Tongue (tissue), 2 donors: ENCODE data around the gene APPL2. TPM values are rescaled to one million over a fixed set of nuclear protein-coding genes. Genes with fewer than 3 reads are reported as not detected.
"Not testable (repeated sequence)": the region's sequence is repeated elsewhere in the genome, so short reads cannot be mapped to it uniquely, and the experiment has no call there.

Experiments
- DNase-seq: peaks from one replicate; pipeline ENCODE4 v3.0.0-alpha.2; 2015
- total RNA-seq: library from RNA; depleted of rRNA; stranded (reverse); fragments of >200 nt; gene quantifications from one replicate; pipeline ENCODE4 v1.2.3, GENCODE V29; 2014

Gene APPL2
- total RNA-seq, 1 donor from 2014 or later, result 29.8 TPM

GRCh38 chr12:105256011-105256410, 20.0 kb upstream of the APPL2 start:
- no peak for DNase-seq

- no peak for DNase-seq
Observed at GRCh38 chr12:105253866-105254513, 18.0 kb upstream of the APPL2 start.

GRCh38 chr12:105252901-105253300, 16.9 kb upstream of the APPL2 start:
- DNase-seq, result no peak

GRCh38 chr12:105245776-105246427, 9.9 kb upstream of the APPL2 start:
- DNase-seq, result not testable (repeated sequence)

- DNase-seq, result no peak
Observed at GRCh38 chr12:105245291-105245690, 9.3 kb upstream of the APPL2 start.

- DNase-seq, result no peak
Observed at GRCh38 chr12:105240228-105240627, 4.3 kb upstream of the APPL2 start.

GRCh38 chr12:105239304-105239703, 3.3 kb upstream of the APPL2 start:
- no peak for DNase-seq

GRCh38 chr12:105237666-105238065, 1.7 kb upstream of the APPL2 start:
- no peak for DNase-seq

- DNase-seq, result peak; percentile 32
Observed at GRCh38 chr12:105235281-105235731, 668 bp downstream of the APPL2 start.

GRCh38 chr12:105234197-105234596, 1.8 kb downstream of the APPL2 start:
- DNase-seq, result no peak

- no peak for DNase-seq
Observed at GRCh38 chr12:105233041-105233905, 2.7 kb downstream of the APPL2 start.

- no peak for DNase-seq
Observed at GRCh38 chr12:105231396-105231795, 4.6 kb downstream of the APPL2 start.

GRCh38 chr12:105229371-105229770, 6.6 kb downstream of the APPL2 start:
- DNase-seq, result no peak

GRCh38 chr12:105228966-105229365, 7.0 kb downstream of the APPL2 start:
- DNase-seq, result no peak

GRCh38 chr12:105228494-105228893, 7.5 kb downstream of the APPL2 start:
- no peak for DNase-seq

- no peak for DNase-seq
Observed at GRCh38 chr12:105227879-105228278, 8.1 kb downstream of the APPL2 start.

GRCh38 chr12:105226219-105226618, 9.8 kb downstream of the APPL2 start:
- DNase-seq, result peak; percentile 48

- no peak for DNase-seq
Observed at GRCh38 chr12:105225505-105226015, 10.4 kb downstream of the APPL2 start.

GRCh38 chr12:105224399-105224798, 11.6 kb downstream of the APPL2 start:
- no peak for DNase-seq

- no peak for DNase-seq
Observed at GRCh38 chr12:105223884-105224283, 12.1 kb downstream of the APPL2 start.

- no peak for DNase-seq
Observed at GRCh38 chr12:105223352-105223845, 12.6 kb downstream of the APPL2 start.

GRCh38 chr12:105222726-105223351, 13.1 kb downstream of the APPL2 start:
- no peak for DNase-seq
